Myocyte (in vitro differentiated cells): Measurements from ENCODE around the gene CBX2. TPM values are rescaled to one million over a fixed set of nuclear protein-coding genes. Genes with fewer than 3 reads are reported as not detected.

Experiments
- DNase-seq: peaks from one replicate; pipeline ENCODE4 v3.0.0-alpha.2; 2012; ENCODE audit warnings: low read depth
- total RNA-seq: library from RNA; depleted of rRNA; stranded (reverse); fragments of >200 nt; gene quantifications from 2 replicates; pipeline ENCODE4 v1.2.3, GENCODE V29; 2014

The CBX2 gene
- total RNA-seq, 1 donor from 2014 or later, result 2.2 TPM

DNA sequence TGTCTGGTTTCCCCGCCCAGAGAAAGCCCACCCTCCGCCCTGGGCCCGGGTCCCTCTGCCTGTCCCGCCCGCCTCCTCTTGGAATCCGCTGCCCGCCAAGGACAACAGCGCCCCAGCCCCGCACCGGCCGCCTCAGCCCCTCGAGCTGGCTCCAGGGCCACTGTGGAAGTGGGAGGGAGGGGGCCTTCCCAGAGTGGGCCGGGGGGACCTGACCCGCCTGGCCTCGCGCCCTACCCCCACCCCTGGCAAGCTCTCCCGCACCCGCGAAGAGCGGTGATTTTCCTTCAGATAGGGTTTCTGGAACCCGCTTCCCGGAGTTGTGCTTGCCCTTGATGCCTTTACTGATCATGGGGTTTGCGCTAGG lies 21.2 kb downstream of the CBX2 start:
- no peak for DNase-seq

DNA sequence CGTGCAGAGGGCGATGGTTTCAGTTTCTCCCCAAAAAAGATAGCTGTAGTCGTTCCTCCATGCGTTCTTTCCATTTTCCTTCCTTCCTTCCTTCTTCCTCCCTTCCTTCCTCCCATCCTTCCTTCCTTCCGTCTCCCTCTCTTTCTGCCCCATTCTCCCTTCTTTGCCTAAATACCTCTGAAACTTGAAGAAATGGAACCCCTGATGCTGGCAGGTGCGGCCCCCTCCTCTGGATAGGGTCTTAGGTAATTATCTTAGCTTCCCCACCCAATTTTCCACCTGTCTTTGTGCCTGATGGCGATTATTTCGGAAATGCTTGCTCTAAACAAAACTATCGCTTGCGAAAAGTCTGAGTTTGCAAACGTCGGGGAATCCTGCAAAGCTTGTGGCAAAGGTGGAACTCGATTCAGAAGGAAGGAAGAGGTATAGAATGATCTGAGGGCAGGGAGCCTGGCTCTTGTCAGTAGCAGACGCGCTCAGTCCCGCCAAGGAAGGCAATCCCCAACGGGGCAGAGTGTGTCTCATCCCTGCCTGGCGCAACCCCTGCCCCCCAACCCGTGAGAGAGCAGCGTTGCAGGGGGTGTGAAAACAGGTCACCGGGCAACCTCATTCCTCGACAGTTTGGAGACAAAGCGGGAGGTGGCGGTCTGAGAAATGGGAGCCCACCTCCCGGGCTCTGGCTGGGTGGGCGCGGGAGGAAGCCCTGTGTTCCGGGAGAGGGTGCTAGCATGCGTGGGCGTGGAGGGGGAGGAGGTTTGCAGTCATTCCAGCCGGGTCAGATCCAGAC lies 21.8 kb downstream of the CBX2 start:
- DNase-seq, result no peak

DNA sequence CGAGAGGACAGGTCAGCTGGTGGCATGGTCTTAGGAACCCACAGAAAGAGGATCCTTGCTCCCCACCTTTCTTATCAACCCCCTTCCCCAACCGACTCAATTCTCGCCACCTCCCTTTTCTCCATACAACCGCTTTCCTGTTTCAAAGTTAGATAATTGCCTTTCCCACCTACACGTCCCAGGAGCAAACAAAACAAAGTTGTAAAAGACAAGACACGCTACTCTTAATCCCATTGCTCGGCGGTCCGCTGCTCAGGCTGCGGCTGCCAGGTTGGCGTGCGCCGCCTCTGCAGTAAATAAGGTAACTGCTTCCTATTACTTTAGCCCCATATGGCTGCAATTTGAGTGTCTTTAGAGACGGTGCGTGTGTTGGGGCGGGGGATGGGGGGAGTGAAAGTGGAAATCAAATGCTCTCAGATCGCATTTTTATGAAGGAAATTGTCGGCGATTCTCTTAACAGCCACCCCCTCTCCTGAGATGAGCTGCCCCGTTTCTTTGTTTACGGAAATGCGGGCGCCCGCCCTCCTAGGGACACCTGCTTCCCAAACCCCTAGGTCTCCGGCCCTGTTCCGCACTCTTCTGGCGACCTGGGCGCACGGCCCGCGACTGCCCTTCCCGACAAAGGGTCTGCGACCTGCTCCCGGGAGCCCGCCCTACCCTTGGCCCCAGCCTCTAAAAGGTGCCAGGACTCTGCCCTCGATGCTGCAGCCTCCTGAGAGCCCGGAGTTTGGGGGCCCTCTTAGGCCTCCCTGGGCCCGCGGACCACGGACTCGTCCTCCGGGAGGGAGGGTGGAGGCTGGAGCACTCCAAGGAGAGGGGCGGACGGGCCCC lies 22.6 kb downstream of the CBX2 start:
- DNase-seq, result no peak

GRCh38 chr17:79801156-79802038 lies 23.4 kb downstream of the CBX2 start:
- no peak for DNase-seq

DNA sequence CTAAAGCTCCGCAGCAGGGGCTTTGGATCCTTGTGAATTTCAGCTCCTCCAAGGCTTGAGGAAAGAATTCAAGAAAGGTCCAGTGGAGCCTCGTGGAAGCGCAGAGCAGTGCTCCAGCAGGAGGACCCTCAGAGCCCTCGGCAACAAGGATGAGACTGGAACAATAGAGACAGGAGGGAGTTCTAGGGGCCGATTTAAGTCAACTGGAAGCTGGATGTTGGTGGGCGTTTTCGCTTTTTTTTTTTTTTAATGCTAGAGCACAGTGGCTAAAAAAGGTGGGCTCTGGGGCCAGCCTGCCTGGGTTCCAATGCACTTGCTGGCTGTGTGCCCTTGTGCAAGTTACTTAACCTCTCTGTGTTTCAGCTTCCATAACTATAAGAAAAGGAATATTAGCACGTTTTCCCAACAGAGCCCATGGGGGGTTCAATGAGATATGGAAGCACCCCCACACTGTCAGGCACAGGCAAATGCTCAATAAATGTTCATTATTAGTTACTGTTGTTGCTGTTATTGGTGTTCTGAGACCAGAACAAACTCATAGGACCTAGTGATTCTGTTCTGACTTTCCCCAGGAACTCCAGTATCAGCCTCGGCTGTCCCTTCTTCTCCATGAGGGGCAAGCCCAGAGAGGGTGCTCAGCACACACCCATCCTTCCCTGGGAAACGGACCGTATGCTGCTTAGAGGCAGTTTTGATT lies 24.2 kb downstream of the CBX2 start:
- DNase-seq, result no peak

DNA sequence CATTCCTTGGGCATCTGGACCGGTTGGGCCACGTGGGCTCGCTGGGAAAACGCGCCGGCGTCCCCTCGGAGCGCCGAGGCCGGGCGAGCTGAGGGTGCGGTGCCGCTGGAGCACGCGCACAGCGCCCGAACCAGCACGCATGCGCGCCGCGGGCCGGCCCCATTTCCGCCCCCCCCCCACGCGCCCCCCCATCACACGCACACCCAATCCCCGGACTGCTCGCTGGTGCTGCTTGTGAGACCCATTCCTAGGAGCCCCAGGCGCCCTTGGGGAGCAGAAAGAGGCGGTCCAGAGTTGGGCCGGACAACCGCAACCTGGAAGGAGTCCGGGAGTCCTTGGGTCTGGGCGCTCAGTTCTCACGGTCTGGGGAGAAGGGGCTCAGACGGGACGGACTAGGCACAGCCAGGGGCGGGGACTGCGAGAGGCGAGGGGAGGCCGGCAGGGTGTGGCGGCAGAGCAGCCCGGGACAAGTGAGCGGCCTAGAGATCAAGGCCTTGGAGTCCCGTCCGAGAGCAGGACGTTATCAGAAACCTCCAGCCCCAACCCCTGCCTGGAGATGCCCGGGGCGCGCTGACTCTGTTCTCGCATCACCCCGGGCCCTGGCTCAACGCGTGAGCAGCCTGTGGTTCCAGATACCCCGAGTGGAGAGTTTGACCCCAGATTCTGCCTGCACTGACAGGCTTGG lies 24.9 kb downstream of the CBX2 start:
- DNase-seq, result no peak

DNA sequence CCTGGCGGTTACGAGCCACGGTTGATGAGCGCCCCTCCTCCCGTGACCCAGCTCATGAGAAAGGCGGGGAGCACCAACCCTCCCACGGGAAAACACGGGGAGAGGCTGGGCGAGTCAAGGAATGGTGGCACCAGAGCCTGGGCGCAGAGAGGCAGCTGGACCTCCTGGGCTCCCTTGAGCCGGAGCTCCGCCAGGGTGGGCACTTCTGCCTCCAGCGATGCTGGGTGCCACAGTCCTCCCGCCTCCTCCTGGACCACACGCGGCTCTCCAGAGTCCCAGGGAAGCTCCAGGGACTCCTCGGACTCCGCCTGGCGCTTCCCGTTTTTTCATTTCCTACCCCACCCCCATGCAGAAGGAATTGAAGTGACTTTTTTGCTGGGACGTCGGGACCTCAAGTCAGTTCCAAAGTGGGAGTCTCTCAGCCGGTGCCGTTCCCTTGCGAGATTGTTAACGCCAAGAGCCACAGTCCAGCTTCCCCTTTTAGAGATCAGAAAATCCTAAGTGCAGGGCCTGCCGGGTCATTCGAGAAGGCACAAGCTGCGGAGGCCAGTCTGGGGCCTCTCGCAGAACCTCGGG lies 25.6 kb downstream of the CBX2 start:
- no peak for DNase-seq

- no peak for DNase-seq
Observed at GRCh38 chr17:79803997-79804855, 26.3 kb downstream of the CBX2 start.

- no peak for DNase-seq
Observed at GRCh38 chr17:79804856-79805696, 27.1 kb downstream of the CBX2 start.

- no peak for DNase-seq
Observed at GRCh38 chr17:79806446-79806760, 28.5 kb downstream of the CBX2 start.

DNA sequence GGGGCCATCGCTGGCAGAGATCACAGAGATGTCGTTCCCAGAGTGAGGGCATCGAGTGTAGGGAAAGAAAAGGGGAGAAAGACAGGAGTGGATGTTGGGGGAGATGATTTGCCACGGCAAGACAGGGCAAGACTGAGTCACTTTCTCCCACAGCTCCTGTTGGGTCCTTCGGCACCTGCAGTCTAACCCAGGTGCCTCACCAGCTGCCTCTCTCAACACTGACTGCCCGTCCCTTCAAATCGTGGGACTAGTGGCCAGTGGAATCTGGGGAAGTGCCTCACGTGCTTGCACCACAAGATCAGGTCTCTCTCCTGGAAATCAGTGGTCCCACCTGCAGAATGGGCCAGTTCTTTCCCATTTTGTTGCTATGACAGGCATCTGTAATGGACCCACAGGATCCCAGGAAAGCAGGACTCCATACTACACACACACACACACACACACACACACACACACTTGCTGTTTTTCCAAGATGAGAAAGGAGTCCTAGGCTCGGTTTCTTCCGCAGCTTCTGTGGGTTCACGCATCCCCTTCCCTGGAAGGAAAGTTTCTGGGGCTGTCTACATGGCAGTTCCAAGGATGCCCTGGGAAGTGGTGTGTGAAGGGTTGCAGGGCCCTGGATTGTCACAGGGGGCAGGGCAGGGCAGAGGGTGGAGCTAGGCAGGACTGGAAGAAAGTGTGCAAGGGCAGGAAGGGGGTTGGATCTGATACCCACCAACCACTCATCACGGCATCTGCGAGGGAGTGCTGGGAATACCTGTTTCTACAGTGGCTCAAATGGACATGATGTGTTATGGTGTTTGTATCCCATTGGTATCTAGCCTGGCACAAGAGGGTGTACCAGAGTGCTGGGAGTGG lies 29.1 kb downstream of the CBX2 start:
- no peak for DNase-seq

DNA sequence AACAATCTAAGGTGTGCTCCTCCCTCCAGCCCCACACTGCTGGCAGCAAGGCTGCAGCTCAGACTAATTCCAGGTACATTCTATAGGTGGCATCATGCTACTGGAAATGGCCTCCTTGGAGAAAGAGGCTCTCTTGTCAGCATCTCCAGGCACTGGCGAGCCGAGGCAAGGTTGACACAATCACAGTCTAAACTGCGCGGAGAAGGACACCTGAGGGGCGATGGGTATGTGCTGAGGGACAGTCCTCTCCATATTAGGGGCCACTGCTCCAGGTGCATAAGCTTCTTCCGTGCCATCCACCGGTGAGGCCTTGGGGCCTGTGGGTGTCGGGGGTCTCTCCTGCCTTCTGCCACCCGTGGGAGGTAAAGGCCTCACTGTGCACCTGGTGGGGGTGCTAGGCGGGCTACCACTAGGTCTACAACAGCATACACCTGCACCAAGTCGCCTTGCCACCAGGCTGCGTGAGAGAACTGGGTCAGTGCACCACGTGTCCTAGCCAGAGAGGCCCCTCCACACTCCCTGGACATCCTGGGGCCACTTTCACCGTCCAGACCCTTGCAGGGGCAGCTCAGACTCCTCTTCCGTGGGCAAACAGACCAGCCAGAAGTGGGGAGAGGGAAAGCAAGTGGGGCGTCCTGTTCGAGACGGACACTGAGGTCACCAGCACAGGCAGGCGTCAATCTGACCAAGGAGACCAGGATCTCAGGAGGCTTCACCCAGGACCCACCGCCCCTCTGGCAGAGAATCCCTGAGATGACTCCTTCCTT lies 31.0 kb downstream of the CBX2 start:
- no peak for DNase-seq

GRCh38 chr17:79809530-79810129 lies 31.7 kb downstream of the CBX2 start:
- DNase-seq, result no peak

DNA sequence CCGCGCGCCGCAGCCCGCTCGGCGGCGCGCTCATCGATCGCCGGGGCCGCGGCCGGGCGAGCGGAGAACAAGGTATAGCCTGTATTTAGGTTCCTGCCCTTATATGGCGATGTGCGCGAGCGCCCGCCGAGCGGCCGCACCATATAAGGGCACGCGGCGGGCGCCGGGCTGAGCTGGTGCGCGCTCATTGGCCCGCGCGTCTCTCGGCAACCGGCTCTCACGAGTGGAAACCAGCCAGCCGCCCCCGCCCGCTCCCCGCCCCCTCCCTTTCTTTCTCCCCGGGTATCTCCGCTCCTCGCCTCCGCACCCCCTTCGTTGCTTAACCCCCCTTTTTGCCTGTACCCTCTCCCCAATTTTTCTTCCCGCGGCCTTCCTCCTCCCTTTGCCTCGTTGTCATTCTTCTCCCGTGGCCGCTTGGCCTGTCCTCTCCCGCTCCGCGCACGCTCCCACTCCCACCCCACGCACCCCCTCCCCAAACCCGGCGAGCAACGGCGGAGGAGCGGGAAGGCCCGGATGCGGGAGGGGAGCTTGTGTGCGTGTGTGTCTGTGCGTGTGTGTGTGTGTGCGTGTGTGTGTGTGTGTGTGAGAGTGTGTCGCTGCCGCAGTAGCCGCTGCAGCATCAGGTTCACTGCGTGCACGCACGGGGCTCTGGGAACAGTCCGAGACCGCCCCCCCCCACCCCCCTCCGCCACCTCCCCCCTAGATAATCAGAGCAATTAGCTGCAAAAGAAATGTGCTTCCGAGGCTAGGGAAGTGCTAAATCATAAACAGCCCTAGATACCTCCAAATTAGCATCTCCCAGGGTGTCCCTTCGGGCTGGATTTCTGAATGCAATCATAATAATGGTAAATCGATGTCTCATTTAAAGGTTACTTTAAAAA lies 32.4 kb downstream of the CBX2 start:
- DNase-seq, result peak; percentile 66
